Upper lobe of left lung (tissue), 4 donors: Measurements from ENCODE around the gene NOL4L.

Experiments
- CTCF ChIP-seq, 6 experiments: fragments of 450-650 bp in 4 of 6; fragments of 200-600 bp in 2 of 6; sonication (generic) in 2 of 6; IDR thresholded peaks; one replicate each; pipeline ENCODE4 v1.5.1; 2016 to 2019; ENCODE audit warnings: antibody characterized with exemption in 6 of 6
- POLR2A ChIP-seq, 4 donors: fragments of 450-650 bp; IDR thresholded peaks; one replicate each; pipeline ENCODE4 v1.5.1; 2016 to 2017; ENCODE audit warnings: antibody characterized with exemption in 4 of 4, mild to moderate bottlenecking in 2 of 4

DNA sequence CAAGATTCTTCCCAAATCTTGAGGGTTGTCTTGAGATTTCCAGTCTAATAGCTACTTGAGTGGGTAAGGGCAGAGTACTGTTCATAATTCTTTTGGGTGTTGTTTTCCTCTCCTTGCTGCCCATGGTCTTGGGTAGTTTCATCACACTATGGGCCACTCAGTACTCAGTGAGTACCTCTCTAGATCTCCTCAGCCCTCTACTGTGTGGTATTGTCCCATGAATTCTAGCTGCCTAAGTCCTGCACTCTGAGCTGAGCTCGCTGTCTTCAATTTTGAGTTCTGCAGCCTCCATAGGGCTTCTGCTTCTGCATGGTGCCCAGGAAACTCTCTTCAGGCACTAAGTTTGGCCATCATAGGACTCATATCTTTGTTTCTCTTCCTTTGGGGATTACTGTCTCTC, 184.7 kb downstream of the NOL4L start:
- TF ChIP-seq POLR2A (IDR thresholded peaks at IDR 0.05) (no peak), CTCF (IDR thresholded peaks at IDR 0.05) (no peak)
